ENCODE results near the gene LDB3.

DNA sequence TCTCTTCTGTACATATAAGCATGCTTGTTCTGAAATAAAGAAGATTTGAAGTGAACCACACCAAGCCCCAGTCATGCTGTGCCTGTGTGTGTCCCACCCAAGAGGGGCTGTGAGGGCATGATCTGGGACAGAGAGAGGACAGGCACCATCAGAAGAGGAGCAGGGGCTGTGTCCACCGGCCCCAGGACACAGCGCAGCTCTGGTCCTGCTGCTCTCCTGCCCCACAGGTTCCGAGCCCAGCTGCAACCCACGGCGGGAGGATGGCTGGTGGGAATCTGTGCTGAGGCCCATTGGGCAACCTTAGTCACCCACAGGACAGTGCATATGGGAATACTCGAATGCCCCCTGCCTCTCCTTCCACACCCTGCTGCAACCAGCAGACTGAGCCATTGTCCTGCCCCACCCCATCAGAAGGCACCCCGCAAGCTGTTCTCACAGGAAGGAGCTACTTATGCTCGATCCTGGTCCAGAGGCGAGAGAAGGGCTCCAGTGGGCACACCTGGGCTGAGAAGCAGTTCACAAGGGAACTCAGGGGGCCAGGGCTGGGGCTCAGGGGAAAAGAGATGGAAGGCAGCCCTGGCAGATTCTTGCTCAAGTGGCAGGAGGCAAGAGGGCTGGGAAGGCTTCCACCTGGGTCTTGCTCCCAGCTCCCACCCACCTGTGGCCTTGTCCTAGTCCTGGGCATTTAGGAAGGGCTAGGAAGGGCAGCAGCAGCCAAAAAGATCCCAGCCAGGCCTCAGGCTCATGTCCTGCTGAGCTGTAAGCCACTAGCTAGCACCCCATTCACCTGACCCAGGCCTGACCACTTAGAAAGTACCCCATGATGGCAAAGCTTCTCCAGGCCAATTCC, 31.9 kb downstream of the LDB3 start:
- no peak for TF ChIP-seq CTCF (IDR thresholded peaks at IDR 0.05; ENCODE audit: low read depth, low read length, poor library complexity, severe bottlenecking)
- no peak for TF ChIP-seq EZH2phosphoT487 (IDR thresholded peaks at IDR 0.05; ENCODE audit: borderline replicate concordance, low read length)

All from DOHH2 (cell line).